ENCODE data around the gene BLNK. TPM values are rescaled to one million over a fixed set of nuclear protein-coding genes. Genes with fewer than 3 reads are reported as not detected.

Gene BLNK
- total RNA-seq, 6 experiments from 2014 or later = not detected

GRCh38 chr10:96242822-96243221, 28.5 kb downstream of the BLNK start:
- no peak for DNase-seq
- TF ChIP-seq, protein P1, sequence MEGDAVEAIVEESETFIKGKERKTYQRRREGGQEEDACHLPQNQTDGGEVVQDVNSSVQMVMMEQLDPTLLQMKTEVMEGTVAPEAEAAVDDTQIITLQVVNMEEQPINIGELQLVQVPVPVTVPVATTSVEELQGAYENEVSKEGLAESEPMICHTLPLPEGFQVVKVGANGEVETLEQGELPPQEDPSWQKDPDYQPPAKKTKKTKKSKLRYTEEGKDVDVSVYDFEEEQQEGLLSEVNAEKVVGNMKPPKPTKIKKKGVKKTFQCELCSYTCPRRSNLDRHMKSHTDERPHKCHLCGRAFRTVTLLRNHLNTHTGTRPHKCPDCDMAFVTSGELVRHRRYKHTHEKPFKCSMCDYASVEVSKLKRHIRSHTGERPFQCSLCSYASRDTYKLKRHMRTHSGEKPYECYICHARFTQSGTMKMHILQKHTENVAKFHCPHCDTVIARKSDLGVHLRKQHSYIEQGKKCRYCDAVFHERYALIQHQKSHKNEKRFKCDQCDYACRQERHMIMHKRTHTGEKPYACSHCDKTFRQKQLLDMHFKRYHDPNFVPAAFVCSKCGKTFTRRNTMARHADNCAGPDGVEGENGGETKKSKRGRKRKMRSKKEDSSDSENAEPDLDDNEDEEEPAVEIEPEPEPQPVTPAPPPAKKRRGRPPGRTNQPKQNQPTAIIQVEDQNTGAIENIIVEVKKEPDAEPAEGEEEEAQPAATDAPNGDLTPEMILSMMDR (IDR thresholded peaks at IDR 0.05) = no peak
- Mint-ChIP-seq H3K4me1 (ENCODE audit: low read depth) (no peaks in the 10 kb centered on the region), H3K9me3 (no peaks in the 10 kb centered on the region), H3K27ac (no peak overlapping the region), H3K36me3 (ENCODE audit: low read depth) (no peaks in the 10 kb centered on the region), H3K27me3 (ENCODE audit: insufficient read depth) (peaks cover 5% of the 10 kb centered on the region), H3K4me3 (no peak overlapping the region)

DNA sequence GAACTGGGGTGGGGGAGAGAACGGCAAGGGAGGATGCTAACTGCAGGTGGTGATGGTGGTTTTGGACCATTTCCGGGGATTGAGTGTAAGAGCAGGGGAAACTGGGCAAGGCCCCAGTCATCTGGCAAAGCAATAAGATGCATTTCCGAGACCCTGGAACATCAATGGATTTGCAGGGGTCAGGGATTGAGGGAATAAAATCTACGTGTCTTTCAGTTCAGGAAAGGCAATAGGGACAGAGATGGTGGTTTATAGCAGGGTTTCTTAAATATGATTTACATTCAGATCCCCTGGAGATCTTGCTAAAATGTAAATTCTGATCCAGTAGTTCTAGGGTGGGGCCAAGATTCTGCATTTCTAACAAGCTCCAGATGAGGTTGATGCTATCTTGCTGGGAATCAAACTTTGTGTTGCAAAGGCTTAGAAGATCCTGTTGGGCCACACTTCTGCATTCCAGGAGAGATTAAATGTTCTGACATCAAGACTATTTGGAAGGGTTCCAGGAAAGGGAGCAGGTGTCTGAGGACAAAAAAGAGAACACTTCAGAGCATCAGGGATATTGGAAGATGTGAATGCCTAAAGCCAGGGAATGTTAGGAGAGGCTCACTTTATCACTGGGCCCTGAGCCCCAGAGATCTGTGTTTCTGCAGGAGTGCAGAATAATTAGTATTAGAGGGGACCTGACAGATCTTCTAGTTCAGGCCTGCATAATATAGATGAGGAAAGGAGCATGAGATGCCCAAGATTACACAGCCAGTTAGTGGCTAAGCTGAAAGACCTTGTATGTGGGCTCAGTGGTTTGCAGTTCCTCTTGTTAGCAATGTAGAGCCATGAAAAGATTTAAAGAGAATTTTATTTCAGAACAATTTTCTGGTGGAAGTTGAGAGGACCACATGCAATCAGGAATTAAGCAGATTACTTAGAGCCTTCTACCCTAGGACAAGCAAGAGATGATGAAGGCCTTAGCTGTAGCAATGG, 32.4 kb downstream of the BLNK start:
- Mint-ChIP-seq H3K4me1 (ENCODE audit: low read depth) (no peaks in the 10 kb centered on the region), H3K4me3 (no peak overlapping the region), H3K36me3 (ENCODE audit: low read depth) (no peaks in the 10 kb centered on the region), H3K27ac (no peak overlapping the region), H3K27me3 (ENCODE audit: insufficient read depth) (peaks cover 7% of the 10 kb centered on the region), H3K9me3 (no peaks in the 10 kb centered on the region)
- TF ChIP-seq, protein P1 (IDR thresholded peaks at IDR 0.05) = no peak
- DNase-seq = no peak

GRCh38 chr10:96236876-96237275, 34.5 kb downstream of the BLNK start:
- H3K27ac Mint-ChIP-seq = no peak overlapping the region
- DNase-seq = no peak
- TF ChIP-seq, protein P1 (IDR thresholded peaks at IDR 0.05) = no peak

GRCh38 chr10:96236090-96236478, 35.3 kb downstream of the BLNK start:
- Mint-ChIP-seq H3K27ac (no peak overlapping the region), H3K27me3 (ENCODE audit: insufficient read depth) (peaks cover 6% of the 10 kb centered on the region), H3K4me1 (ENCODE audit: low read depth) (no peaks in the 10 kb centered on the region)

More at GRCh38 chr10:96236876-96237275, 34.5 kb downstream of the BLNK start:
- Mint-ChIP-seq H3K9me3 (no peaks in the 10 kb centered on the region), H3K36me3 (ENCODE audit: low read depth) (no peaks in the 10 kb centered on the region), H3K4me3 (no peak overlapping the region), H3K4me1 (ENCODE audit: low read depth) (no peaks in the 10 kb centered on the region), H3K27me3 (ENCODE audit: insufficient read depth) (peaks cover 11% of the 10 kb centered on the region)

GRCh38 chr10:96235326-96236089, 35.9 kb downstream of the BLNK start:
- TF ChIP-seq, protein P1 (IDR thresholded peaks at IDR 0.05) = no peak
- Mint-ChIP-seq H3K27ac (no peak overlapping the region), H3K4me3 (no peak overlapping the region), H3K9me3 (no peaks in the 10 kb centered on the region), H3K27me3 (ENCODE audit: insufficient read depth) (peaks cover 6% of the 10 kb centered on the region), H3K4me1 (ENCODE audit: low read depth) (no peaks in the 10 kb centered on the region), H3K36me3 (ENCODE audit: low read depth) (no peaks in the 10 kb centered on the region)
- no peak for DNase-seq

More at GRCh38 chr10:96236090-96236478, 35.3 kb downstream of the BLNK start:
- TF ChIP-seq, protein P1 (IDR thresholded peaks at IDR 0.05) = no peak
- H3K4me3 Mint-ChIP-seq = no peak overlapping the region
- DNase-seq = no peak
- H3K9me3 Mint-ChIP-seq = no peaks in the 10 kb centered on the region
- no peaks in the 10 kb centered on the region for H3K36me3 Mint-ChIP-seq (ENCODE audit: low read depth)
